ENCODE results near the gene TREML2. TPM values are rescaled to one million over a fixed set of nuclear protein-coding genes. Genes with fewer than 3 reads are reported as not detected.

The TREML2 gene
- total RNA-seq, 1 donor from 2014 or later: not detected

DNA sequence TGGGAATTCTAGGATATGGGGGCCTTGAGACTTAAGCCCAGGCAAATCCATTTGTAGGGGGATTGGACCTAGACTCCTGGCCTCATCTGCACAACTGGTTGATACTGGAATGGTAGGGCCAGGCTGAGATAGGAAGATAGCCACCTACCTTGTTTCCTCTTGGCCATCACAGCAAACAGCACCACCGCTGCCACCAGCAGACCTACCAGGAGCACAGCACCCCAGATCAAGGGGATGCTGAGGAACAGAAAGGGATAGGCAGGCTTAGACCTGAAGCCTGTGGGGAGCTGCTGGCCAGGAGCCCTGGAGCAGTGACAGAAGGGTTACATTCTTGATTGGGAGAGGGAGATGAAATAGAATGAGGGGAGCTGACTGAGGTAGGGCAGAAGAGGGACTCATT is 50.3 kb downstream of the TREML2 start:
- TF ChIP-seq, protein P1, sequence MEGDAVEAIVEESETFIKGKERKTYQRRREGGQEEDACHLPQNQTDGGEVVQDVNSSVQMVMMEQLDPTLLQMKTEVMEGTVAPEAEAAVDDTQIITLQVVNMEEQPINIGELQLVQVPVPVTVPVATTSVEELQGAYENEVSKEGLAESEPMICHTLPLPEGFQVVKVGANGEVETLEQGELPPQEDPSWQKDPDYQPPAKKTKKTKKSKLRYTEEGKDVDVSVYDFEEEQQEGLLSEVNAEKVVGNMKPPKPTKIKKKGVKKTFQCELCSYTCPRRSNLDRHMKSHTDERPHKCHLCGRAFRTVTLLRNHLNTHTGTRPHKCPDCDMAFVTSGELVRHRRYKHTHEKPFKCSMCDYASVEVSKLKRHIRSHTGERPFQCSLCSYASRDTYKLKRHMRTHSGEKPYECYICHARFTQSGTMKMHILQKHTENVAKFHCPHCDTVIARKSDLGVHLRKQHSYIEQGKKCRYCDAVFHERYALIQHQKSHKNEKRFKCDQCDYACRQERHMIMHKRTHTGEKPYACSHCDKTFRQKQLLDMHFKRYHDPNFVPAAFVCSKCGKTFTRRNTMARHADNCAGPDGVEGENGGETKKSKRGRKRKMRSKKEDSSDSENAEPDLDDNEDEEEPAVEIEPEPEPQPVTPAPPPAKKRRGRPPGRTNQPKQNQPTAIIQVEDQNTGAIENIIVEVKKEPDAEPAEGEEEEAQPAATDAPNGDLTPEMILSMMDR (IDR thresholded peaks at IDR 0.05; ENCODE audit: unreplicated experiment): no peak
- DNase-seq (ENCODE audit: low spot score, unreplicated experiment): no peak
- Mint-ChIP-seq H3K9me3 (ENCODE audit: low read depth) (no peaks in the 10 kb centered on the region), H3K27ac (no peak overlapping the region), H3K27me3 (peaks cover 9% of the 10 kb centered on the region), H3K36me3 (ENCODE audit: insufficient read depth) (no peaks in the 10 kb centered on the region), H3K4me3 (ENCODE audit: low read depth) (no peak overlapping the region), H3K4me1 (ENCODE audit: low read depth) (no peaks in the 10 kb centered on the region)

DNA sequence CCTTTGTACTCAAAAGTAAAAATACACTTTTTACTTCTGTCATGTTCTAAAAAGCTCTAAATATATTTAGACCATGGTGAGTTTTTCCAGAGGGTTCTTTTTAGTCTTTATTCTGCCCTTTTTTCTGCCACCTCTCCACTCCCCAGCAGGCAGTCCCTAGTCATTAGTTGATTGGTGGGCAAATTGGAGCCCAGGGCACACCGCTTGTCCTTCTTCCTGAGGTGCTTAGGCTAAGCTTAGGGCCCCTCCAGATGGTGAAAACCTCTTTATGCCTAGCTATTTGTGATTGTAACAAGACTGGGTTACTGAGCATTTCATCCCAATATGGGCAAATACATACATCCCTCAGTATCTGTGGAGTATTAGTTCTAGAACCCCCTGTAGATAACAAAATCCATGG is 53.0 kb downstream of the TREML2 start:
- no peaks in the 10 kb centered on the region for H3K36me3 Mint-ChIP-seq (ENCODE audit: insufficient read depth)
- no peak overlapping the region for H3K27ac Mint-ChIP-seq
- H3K4me1 Mint-ChIP-seq (ENCODE audit: low read depth): no peaks in the 10 kb centered on the region
- H3K4me3 Mint-ChIP-seq (ENCODE audit: low read depth): no peak overlapping the region
- TF ChIP-seq, protein P1 (IDR thresholded peaks at IDR 0.05; ENCODE audit: unreplicated experiment): no peak
- no peaks in the 10 kb centered on the region for H3K9me3 Mint-ChIP-seq (ENCODE audit: low read depth)
- DNase-seq (ENCODE audit: low spot score, unreplicated experiment): no peak
- H3K27me3 Mint-ChIP-seq: no peaks in the 10 kb centered on the region

Other genes starting within 250 kb of the TREML2 start
- 3.7 and 4.7 TPM in 2 replicates for gene UNC5CL, start 161.9 kb downstream of the TREML2 start, total RNA-seq
- gene TSPO2, start 158.7 kb downstream of the TREML2 start, total RNA-seq: not detected in 2 replicates
- 1.2 and 1.4 TPM in 2 replicates for gene APOBEC2, start 147.9 kb downstream of the TREML2 start, total RNA-seq
- 45.7 and 51.4 TPM in 2 replicates for gene OARD1, start 128.8 kb downstream of the TREML2 start, total RNA-seq
- 61.8 and 62.7 TPM in 2 replicates for gene NFYA, start 128.2 kb downstream of the TREML2 start, total RNA-seq
- gene TREML1, start 46.8 kb downstream of the TREML2 start, total RNA-seq: not detected in 2 replicates
- gene TREM2, start 38.0 kb downstream of the TREML2 start, total RNA-seq: not detected in 2 replicates
- gene TREML4, start 27.2 kb upstream of the TREML2 start, total RNA-seq: not detected in 2 replicates
- gene TREM1, start 85.5 kb upstream of the TREML2 start, total RNA-seq: not detected in 2 replicates
- not detected in 2 replicates for gene NCR2, start 134.5 kb upstream of the TREML2 start, total RNA-seq